ENCODE measurements around the gene EMC9.

DNA sequence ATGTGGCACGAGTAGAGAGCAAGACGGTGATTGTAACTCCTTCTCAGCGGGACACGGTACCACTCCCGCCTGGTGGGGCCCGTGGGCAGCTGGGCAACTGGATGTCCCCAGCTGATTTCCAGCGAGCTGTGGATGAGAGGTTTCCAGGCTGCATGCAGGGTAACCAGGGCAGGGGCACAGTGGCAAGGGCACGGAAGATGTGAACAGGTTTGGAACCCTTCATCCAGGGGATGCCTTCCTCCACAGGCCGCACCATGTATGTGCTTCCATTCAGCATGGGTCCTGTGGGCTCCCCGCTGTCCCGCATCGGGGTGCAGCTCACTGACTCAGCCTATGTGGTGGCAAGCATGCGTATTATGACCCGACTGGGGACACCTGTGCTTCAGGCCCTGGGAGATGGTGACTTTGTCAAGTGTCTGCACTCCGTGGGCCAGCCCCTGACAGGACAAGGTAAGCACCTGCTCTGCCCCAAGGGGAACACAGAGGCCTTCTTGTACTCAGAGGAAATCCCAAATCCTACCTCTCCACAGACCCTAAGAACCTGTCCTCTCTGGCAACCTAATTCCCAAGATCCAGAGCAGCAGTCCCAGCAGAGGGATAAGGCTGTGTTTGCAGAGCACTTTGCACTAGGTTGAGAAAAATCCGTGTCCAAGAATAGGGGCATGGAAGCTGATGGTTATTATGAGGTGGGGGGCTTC is 43.0 kb downstream of the EMC9 start:
- TF ChIP-seq, protein P1, sequence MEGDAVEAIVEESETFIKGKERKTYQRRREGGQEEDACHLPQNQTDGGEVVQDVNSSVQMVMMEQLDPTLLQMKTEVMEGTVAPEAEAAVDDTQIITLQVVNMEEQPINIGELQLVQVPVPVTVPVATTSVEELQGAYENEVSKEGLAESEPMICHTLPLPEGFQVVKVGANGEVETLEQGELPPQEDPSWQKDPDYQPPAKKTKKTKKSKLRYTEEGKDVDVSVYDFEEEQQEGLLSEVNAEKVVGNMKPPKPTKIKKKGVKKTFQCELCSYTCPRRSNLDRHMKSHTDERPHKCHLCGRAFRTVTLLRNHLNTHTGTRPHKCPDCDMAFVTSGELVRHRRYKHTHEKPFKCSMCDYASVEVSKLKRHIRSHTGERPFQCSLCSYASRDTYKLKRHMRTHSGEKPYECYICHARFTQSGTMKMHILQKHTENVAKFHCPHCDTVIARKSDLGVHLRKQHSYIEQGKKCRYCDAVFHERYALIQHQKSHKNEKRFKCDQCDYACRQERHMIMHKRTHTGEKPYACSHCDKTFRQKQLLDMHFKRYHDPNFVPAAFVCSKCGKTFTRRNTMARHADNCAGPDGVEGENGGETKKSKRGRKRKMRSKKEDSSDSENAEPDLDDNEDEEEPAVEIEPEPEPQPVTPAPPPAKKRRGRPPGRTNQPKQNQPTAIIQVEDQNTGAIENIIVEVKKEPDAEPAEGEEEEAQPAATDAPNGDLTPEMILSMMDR (IDR thresholded peaks at IDR 0.05), result no peak
- TF ChIP-seq POLR2A (IDR thresholded peaks at IDR 0.05; ENCODE audit: low read length) (no peak), EP300 (IDR thresholded peaks at IDR 0.05) (no peak), NPAS2 (CRISPR knock-in tag; IDR thresholded peaks at IDR 0.05; ENCODE audit: borderline replicate concordance) (no peak), RFX5 (IDR thresholded peaks at IDR 0.05) (no peak), TP53 (CRISPR knock-in tag; IDR thresholded peaks at IDR 0.05) (no peak), CBX8 (IDR thresholded peaks at IDR 0.05) (no peak), CHD4 (IDR thresholded peaks at IDR 0.05; ENCODE audit: borderline replicate concordance) (no peak), HDAC2 (IDR thresholded peaks at IDR 0.05) (no peak), JUN (IDR thresholded peaks at IDR 0.05) (no peak), KDM5A (IDR thresholded peaks at IDR 0.05) (no peak), NR3C1 (IDR thresholded peaks at IDR 0.05) (no peak)
- TF ChIP-seq, protein P2, sequence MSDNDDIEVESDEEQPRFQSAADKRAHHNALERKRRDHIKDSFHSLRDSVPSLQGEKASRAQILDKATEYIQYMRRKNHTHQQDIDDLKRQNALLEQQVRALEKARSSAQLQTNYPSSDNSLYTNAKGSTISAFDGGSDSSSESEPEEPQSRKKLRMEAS (IDR thresholded peaks at IDR 0.05), result no peak

All from A549 (cell line).